Gastrocnemius medialis (tissue), 4 donors: ENCODE data around the gene SLX4IP. TPM values are rescaled to one million over a fixed set of nuclear protein-coding genes. Genes with fewer than 3 reads are reported as not detected.

Experiments used
- ATAC-seq, 2 donors: fragments of 150-250 bp; one replicate each; pipeline ENCODE4 v1.9.1; 2016
- DNase-seq, 2 donors: peaks; one replicate each; pipeline ENCODE4 v3.0.0-alpha.2; 2019
- H3K27ac ChIP-seq, 4 donors: fragments of 200-600 bp; sonication (generic); 1 replicate in 1 of 4; 2 replicates in 3 of 4; pipeline ENCODE4 v1.5.1; 2016 to 2018; ENCODE audit warnings: mild to moderate bottlenecking in 2 of 4, moderate library complexity in 1 of 4
- H3K27me3 ChIP-seq, 3 donors: fragments of 200-600 bp; sonication (generic) in 2 of 3; 1 replicate in 1 of 3; 2 replicates in 2 of 3; pipeline versions ENCODE4 v1.5.1 to v1.6.0; 2016 to 2019; ENCODE audit warnings: mild to moderate bottlenecking in 1 of 3, moderate library complexity in 1 of 3
- H3K36me3 ChIP-seq, 2 donors: fragments of 200-600 bp; sonication (generic) in 1 of 2; one replicate each; pipeline ENCODE4 v1.5.1; 2017 to 2018
- H3K4me1 ChIP-seq, 2 donors: fragments of 200-600 bp; sonication (generic) in 1 of 2; one replicate each; pipeline ENCODE4 v1.5.1; 2016 to 2017; ENCODE audit warnings: mild to moderate bottlenecking in 2 of 2
- H3K4me3 ChIP-seq, 4 donors: fragments of 200-600 bp; sonication (generic) in 3 of 4; 1 replicate in 1 of 4; 2 replicates in 3 of 4; pipeline ENCODE4 v1.5.1; 2016 to 2019; ENCODE audit warnings: mild to moderate bottlenecking in 2 of 4
- H3K9me3 ChIP-seq, 3 donors: fragments of 200-600 bp; sonication (generic) in 2 of 3; 1 replicate in 1 of 3; 2 replicates in 2 of 3; pipeline ENCODE4 v1.5.1; 2016 to 2019
- POLR2A ChIP-seq, 2 donors: fragments of 450-650 bp; IDR thresholded peaks; one replicate each; pipeline ENCODE4 v1.6.1; 2017; ENCODE audit warnings: antibody characterized with exemption in 2 of 2, mild to moderate bottlenecking in 2 of 2, moderate library complexity in 2 of 2
- in situ Hi-C, 4 donors: fragments of 200-750 bp; cut with MboI; loops; one replicate each; pipeline versions ENCODE4 v1.15.0 to v1.8.0; 2017; ENCODE audit warnings: low sequenced_read_pairs in 4 of 4
- intact Hi-C: fragments of 100-400 bp; cut with DNase I; formaldehyde crosslinking; loops from one replicate; pipeline ENCODE4 v1.15.1; 2023; ENCODE audit warnings: low total_unique reads
- total RNA-seq, 4 donors: library from RNA; depleted of rRNA; stranded (reverse); fragments of >200 nt; gene quantifications; one replicate each; pipeline versions ENCODE4 v1.1.0 to v1.2.3, GENCODE V29; 2016
- TF ChIP-seq, protein P1 (sequence below), 5 experiments: fragments of 450-650 bp in 3 of 5; fragments of 200-600 bp in 2 of 5; sonication (generic) in 2 of 5; IDR thresholded peaks in 4 of 5; conservative IDR thresholded peaks in 1 of 5; 1 replicate in 4 of 5; 2 replicates in 1 of 5; pipeline ENCODE4 v1.5.1; 2016 to 2019; ENCODE audit warnings: antibody characterized with exemption in 5 of 5, mild to moderate bottlenecking in 3 of 5, moderate library complexity in 3 of 5

The SLX4IP gene
- total RNA-seq, 4 donors from 2014 or later: 0.22 to 1.3 (median 0.71) TPM

DNA sequence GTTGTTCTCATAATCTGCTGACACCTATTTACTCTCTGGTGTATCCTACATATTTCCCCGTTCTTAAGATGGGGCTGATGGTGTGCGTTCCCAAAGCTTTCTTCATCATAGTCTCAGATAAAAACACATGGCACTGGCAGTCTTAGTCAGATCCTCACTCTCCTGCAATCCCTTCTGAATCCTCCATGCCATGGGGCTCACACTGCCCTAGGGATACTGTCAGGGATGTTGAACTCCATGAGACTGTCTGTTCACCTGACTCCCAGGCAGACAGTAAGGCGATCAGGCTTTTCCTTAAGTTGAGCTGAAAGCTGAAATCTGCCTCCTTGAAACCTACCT, 76.0 kb downstream of the SLX4IP start:
- Histone ChIP-seq H3K36me3 (no peaks in the 10 kb centered on the region), H3K4me3 (peak overlapping the region in 3 of 4 donors; percentile 15 to 39 (median 28)), H3K27ac (peak overlapping the region; percentile 49 to 80 (median 72)), H3K27me3 (no peaks in the 10 kb centered on the region), H3K4me1 (peaks cover 15 to 39% of the 10 kb centered on the region in 2 donors), H3K9me3 (no peaks in the 10 kb centered on the region)
- ATAC-seq: peak; percentile 38 to 60
- in situ Hi-C loops (no loop called here), intact Hi-C loops (loop anchor here (2.0 kb wide), 1 partner anchor 76 kb away; the partner anchor contains the start of genes MKKS and SLX4IP)
- TF ChIP-seq, protein P1, sequence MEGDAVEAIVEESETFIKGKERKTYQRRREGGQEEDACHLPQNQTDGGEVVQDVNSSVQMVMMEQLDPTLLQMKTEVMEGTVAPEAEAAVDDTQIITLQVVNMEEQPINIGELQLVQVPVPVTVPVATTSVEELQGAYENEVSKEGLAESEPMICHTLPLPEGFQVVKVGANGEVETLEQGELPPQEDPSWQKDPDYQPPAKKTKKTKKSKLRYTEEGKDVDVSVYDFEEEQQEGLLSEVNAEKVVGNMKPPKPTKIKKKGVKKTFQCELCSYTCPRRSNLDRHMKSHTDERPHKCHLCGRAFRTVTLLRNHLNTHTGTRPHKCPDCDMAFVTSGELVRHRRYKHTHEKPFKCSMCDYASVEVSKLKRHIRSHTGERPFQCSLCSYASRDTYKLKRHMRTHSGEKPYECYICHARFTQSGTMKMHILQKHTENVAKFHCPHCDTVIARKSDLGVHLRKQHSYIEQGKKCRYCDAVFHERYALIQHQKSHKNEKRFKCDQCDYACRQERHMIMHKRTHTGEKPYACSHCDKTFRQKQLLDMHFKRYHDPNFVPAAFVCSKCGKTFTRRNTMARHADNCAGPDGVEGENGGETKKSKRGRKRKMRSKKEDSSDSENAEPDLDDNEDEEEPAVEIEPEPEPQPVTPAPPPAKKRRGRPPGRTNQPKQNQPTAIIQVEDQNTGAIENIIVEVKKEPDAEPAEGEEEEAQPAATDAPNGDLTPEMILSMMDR (IDR thresholded peaks at IDR 0.05 in 4 of 5, conservative IDR thresholded peaks at IDR 0.05 in 1 of 5): no peak
- no peak for TF ChIP-seq POLR2A (IDR thresholded peaks at IDR 0.05)
- no peak for DNase-seq

DNA sequence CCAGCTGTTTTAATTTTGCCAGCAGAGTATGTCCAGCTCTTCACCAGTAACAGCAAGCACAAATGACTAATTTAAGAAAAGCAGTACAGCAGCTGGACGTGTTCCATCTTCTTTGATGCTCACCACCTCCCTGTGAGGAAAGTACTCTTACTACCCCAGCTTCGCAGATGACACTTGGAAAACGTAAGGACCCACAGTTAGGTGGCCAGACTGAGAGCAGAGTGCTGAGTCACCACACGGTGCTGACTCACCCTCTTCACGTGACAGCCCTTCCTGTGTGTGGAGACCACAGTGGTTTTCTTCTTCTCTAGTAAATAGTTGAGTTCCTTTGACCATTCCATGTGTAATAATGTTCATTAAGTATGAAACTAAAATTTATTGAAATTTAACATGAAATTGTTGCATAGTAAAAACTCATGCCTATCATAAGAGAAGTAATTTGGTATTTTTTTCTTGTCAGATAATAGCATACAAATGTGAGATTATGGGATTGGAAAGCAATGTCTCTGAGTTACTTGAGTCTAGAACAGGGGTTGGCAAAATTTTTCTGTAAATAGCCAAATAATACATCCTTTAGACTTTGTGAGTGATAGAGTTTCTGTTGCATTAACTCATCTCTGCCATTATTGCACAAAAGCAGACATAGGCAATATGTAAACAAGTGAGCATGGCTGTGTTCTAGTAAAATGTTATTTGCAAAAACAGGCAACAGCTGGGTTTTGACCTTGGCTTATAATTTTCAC, 76.6 kb downstream of the SLX4IP start:
- in situ Hi-C loops (no loop called here), intact Hi-C loops (loop anchor here (2.0 kb wide), 1 partner anchor 77 kb away; the partner anchor contains the start of genes MKKS and SLX4IP)
- Histone ChIP-seq H3K36me3 (no peaks in the 10 kb centered on the region), H3K4me1 (peaks cover 10 to 35% of the 10 kb centered on the region in 2 donors), H3K27me3 (no peaks in the 10 kb centered on the region), H3K27ac (peak overlapping the region; percentile 49 to 80 (median 72)), H3K9me3 (no peaks in the 10 kb centered on the region), H3K4me3 (peak overlapping the region in 3 of 4 donors; percentile 15 to 39 (median 28))
- ATAC-seq: peak; percentile 95 to 98
- peak; percentile 70 to 86 for DNase-seq
- TF ChIP-seq, protein P1 (IDR thresholded peaks at IDR 0.05 in 4 of 5, conservative IDR thresholded peaks at IDR 0.05 in 1 of 5): no peak
- no peak for TF ChIP-seq POLR2A (IDR thresholded peaks at IDR 0.05)

DNA sequence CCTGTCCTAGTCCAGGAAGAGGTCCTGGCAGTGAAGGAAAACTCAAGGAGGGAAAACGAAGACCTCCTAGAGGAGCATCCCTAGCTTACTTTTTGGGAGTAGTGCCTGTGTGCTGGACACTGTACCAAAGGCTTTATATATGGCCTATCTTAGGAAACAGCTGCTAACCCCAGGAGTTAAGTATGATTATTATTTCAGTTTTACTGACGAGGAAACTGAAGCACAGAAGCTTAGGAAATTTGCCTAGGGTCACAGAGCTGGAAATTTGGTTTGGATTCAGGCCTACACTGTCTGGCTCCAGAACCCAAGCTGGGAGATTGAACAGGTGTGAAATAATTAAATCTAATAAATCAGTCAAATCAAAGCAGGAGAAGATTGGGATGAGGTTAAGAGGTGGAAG, 78.0 kb downstream of the SLX4IP start:
- DNase-seq (no peak), ATAC-seq (no peak)
- intact Hi-C loops: no loop called here
- no peak for TF ChIP-seq POLR2A (IDR thresholded peaks at IDR 0.05)
- TF ChIP-seq, protein P1 (IDR thresholded peaks at IDR 0.05 in 4 of 5, conservative IDR thresholded peaks at IDR 0.05 in 1 of 5): no peak
- H3K36me3 ChIP-seq: no peaks in the 10 kb centered on the region
- in situ Hi-C loops: no loop called here
- H3K9me3 ChIP-seq: no peaks in the 10 kb centered on the region
- H3K27ac ChIP-seq: no peak overlapping the region
- no peaks in the 10 kb centered on the region for H3K27me3 ChIP-seq
- no peak overlapping the region for H3K4me3 ChIP-seq
- H3K4me1 ChIP-seq: peaks cover 10 to 33% of the 10 kb centered on the region in 2 donors

DNA sequence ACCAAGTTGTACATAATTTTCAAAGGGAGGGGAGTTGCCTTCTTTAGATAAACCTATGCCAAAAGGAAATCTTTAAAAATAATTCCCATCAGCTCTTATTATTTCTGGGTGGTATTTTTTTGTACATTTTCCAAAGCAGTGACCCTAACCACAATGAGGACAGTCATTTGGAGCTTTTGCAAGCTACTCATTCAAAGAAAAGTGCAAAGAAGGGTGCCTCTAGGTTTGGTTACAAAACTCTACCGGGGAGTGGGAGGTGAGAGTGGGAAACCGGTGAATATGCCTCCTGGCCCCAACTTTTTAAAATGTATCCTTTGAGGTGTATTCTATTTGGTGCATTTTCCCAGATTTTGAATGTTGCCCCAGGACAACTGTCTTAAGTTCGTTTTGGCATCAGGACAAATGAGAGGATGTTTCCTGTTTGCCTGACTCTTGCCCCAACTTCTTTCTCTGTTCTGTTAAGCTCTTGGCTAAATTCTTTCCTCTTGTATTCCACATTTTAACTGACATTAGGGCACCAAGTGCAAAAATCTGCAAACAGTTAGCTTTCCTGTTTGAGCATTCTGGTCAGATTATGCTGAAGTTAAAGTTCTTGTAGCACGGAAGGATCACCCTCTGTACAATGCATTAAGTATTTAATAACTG, 78.9 kb downstream of the SLX4IP start:
- no peak overlapping the region for H3K4me3 ChIP-seq
- intact Hi-C loops: no loop called here
- TF ChIP-seq, protein P1 (IDR thresholded peaks at IDR 0.05 in 4 of 5, conservative IDR thresholded peaks at IDR 0.05 in 1 of 5): no peak
- TF ChIP-seq POLR2A (IDR thresholded peaks at IDR 0.05): no peak
- no peaks in the 10 kb centered on the region for H3K36me3 ChIP-seq
- in situ Hi-C loops: no loop called here
- DNase-seq (no peak), ATAC-seq (no peak)
- H3K27me3 ChIP-seq: no peaks in the 10 kb centered on the region
- H3K4me1 ChIP-seq: peaks cover 5 to 23% of the 10 kb centered on the region in 2 donors
- peak overlapping the region; percentile 21 to 44 (median 26) for H3K27ac ChIP-seq
- no peaks in the 10 kb centered on the region for H3K9me3 ChIP-seq
